NT2/D1 (cell line): Measurements from ENCODE around the gene DNAH8.

Source experiments
- SUZ12 ChIP-seq: IDR thresholded peaks from 2 replicates; pipeline ENCODE4 v1.6.1; 2011; ENCODE audit not compliant: insufficient read length, insufficient read depth; ENCODE audit errors: extremely low read depth
- YY1 ChIP-seq: IDR thresholded peaks from 2 replicates; pipeline ENCODE4 v1.6.1; 2011; ENCODE audit not compliant: insufficient read length, insufficient read depth
- ZNF274 ChIP-seq: IDR thresholded peaks from 2 replicates; pipeline ENCODE4 v1.6.1; 2011; ENCODE audit warnings: mild to moderate bottlenecking, low read depth, low read length

DNA sequence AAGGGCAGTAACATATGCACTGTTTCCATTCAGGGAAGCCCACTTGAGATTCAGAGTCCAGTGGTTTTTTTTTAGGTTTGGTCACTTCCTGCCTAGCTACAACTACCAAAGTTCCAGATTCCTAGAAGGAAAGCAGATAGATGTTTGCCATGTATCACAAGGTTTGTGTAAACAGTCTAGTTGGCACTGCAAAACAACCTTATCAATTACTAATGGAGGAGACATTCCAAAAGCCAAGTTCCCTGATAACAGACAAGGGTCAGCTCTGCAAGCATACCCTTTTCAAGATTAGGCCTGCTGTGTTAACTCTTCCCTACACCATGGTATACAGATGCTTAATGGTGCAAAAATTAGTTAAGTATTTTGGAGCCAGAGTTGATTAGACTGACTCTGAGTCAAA is 192.2 kb downstream of the DNAH8 start:
- no peak for TF ChIP-seq ZNF274
- no peak for TF ChIP-seq YY1
- TF ChIP-seq SUZ12 = no peak
